HG03103 (cell line): ENCODE data around the gene GRIFIN.

Experiments used
- ATAC-seq: cut with Tn5 transposase; IDR thresholded peaks from one replicate; pipeline ENCODE4 v1.9.1; 2021; ENCODE audit warnings: low read depth; ENCODE audit not compliant: unreplicated experiment

Gene GRIFIN, protein sequence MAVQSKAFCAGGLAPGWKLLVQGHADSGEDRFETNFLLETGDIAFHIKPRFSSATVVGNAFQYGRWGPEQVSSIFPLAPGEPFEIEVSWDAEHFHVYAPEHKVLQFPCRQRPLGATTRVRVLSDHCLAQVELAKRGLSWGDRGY

DNA sequence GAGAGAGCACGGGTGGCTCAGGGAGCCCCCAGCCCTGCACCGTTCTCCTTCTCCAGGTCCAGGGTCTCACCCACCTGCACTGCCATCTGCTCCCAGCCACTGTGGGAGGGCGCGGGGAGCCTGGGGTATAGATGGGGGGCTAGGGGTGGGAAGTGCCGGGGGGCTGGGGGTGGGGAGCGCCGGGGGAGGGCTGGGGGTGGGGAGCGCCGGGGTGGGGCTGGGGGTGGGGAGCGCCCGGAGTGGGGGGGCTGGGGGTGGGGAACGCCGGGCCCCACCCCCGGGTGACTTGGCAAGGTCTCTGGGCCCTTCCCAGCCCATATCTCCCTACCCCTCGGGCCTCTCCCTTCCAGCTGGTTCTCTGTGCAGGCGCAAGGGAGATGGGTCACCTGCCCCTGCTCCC, at the start of gene GRIFIN:
Gene GRIFIN (minus strand): TSS at position 101 of the 400 bp plus-strand sequence. CDS start 15 bp downstream, at position 86.
- ATAC-seq = no peak

DNA sequence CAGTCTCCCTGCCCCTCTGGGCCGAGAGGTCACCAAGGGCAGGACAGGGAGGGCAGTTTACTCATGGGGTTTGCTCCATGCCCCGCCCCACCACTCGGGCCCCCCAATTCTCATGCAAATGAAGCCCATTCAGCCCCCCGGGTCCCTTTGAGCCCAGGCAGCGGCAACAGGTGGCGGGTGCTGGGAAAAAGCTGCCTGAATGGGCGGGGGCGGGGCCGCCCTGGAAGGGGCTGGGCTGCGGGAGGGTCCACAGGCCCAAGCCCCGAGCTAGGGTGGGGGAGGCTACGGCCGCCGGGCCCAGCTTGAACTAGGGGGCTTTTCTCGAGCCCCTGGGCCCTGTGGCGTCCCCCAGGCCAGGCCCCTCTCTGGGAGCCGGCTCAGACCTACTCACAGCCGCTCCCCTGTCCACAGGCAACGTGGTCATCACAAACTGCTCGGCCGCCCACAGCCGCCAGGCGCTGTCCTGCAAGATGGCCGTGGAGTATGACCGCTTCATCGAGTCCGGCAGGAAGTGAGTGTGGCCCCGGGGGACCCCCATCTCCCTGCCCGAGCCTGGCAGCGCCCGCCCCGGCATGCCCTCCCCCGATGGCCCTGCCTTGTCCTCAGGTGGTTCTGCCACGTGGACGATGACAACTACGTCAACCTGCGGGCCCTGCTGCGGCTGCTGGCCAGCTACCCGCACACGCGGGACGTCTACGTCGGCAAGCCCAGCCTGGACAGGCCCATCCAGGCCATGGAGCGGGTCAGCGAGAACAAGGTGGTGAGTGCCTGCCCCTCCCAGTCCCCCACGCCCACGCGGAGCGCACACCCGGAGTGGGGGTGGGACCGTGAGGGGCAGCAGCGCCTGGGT, 48.8 kb upstream of the GRIFIN start:
- ATAC-seq = no peak

DNA sequence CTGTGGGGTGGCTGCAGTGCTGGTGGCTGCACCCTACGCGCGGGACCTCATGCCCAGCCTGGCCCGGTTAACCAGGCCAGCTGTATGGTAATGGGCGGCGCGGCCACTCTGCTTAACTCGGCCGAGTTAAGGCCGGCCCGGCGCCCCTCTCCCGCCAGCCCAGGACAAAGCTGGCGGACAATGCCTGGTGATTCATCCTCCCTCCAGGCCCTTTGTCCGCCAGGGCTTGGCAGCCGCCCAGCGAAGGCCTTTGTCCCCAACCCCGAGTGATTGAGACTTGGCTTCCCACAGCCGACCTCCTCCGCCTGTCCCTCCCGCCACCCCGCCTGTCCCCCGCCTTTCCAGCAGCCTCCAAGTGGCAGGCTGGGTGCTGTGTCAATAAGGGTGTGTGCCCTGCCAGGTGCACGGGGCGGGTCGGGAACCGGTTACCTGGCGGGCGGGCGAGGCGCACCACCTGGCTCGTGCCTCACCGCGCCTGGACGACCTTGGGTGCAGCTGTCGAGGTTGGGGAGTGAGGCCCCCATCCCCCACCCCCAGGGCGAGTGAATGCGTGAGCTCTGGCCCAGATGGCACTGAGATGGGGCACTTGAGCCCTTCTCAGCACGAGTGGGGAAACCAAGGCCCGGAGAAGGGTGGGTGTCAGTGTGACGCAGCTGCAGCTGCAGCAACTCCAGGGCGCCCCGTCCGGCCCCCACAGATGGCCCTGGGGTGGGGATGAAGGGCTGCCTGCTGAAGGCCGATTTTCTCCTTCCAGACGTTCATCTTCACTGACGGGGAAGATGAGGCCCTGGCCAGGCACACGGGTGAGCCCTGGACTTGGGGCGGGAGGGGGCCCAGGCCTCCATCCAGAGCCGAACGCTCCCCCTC, 48.0 kb upstream of the GRIFIN start:
- no peak for ATAC-seq

DNA sequence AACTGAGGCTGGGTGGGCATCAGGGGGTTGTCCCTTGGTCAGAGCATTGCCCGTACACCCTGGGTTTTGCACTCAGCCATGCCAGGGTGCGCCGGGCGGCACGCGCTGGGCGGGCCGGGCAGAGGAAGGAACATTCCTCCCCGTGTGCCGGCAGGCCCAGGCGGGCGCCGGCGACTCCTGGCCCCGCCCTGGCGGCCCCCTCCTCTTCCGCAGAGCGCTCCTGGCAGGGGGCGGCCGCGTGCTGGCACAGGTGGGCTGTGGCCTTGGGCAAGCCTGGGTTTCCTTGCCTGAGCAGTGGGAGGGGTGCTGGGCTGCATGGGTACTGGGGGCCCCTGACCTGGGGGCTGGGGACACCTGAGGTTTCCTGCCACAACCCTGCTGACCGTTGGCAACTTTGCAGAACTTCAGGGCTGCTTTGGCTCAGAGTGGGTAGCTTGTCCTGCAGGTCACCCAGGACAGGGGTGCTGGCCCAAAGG, 47.3 kb upstream of the GRIFIN start:
- ATAC-seq = no peak

DNA sequence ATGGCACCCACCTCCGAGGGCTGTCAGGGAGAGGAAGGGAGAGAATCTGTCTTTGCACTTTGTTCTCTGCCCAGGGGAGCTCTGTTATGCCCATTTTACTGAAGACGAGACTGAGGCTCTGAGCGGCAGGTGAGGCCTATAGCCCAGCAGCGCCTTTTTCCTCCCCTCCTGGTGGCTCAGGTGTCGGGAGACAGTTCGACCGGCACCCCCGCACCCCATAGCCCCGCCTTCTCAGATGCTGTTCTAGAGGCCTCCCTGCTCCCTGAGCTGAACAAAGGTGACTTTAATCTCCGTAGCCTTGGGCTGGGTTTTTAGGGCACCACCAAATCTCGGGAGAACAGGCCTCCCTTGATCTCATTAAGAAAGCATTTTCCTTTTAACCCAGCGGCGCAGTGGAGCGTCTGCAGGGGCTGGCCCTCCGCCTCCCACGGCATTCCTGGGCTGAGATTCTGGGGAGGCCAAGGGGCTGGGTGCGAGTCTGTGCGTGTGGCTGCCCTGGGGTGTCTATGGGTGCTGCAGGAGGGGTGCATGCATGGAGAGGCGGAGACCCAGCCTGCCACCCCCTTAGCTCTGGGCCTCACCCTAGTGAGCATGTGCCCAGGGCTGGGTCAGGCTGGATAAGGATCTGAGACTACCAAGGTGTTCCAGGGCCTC, 46.7 kb upstream of the GRIFIN start:
- no peak for ATAC-seq

DNA sequence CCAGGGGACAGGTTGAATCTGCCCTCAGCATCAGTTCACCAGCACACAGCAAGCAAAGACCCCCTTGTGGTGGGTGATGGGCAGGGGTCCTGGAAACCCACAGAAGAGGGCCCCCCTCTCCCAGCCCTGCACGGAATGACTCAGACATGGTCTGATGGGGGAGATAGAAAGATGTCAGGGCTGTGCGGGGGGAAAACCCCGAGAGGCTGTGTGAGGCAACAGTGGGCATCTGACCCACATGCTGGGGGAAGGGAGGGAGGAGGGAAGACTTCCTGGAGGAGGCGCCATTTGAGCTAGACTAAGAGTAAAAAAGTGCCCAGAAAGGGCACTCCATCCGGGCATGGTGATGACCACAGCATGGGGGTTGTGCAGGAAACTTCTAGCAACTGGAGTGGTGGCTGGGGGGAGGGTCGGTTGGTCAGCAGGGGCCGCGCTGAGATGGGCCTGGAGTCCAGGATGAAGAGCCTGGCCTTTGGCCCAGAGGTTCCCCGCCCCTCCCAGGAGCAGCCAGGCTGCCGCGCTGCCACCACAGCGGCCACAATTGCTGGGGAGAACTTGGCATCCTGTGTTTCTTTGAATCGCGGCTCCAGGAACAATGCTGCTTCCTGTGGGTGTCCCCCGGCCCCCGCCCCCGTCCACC, 45.9 kb upstream of the GRIFIN start:
- no peak for ATAC-seq

DNA sequence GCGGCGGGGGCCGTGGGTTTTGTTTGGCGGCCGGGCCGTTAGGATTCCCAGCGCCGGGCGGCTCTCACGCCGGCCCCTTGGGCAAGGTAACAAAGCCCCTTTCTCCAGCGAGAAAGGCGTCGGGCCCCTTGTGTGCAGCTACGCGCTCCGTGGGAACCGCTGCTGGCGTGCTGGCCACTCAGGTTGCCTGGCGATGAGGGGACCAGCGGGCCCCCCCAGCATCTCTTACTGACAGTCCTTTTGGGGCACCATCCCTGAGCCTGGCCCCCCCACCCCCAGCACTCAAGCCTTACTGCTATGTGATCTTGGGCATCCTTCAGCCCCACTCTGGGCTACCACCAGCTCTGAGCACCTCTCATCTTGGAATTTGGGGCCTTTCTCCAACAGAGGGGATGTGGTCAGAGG, 45.1 kb upstream of the GRIFIN start:
- ATAC-seq = no peak

DNA sequence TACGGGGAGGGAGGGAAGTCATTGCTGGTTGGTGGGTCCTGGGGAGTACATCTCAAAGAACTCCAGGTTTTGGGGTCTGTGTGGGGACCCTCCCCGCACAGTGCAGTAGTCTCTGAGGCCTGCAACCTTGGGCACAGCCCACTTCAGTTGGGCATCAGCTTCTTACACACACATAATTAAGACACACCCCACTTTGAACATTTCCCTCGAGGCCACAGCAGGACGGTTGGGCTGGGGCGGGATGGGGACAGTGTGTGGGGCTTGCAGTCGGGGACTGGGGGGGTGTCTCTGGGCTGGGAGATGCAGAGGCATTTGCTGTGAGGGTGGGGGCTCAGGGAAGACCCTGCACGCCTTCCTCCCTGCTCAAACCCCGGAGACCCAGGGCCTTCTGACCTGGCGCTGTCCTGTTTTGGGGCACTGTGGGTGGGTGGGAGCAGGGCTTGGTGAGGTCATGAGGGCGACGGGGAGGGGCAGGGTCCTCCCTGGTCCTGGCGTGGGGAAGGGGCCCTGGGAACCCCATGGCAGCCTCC, 44.6 kb upstream of the GRIFIN start:
- ATAC-seq = no peak

DNA sequence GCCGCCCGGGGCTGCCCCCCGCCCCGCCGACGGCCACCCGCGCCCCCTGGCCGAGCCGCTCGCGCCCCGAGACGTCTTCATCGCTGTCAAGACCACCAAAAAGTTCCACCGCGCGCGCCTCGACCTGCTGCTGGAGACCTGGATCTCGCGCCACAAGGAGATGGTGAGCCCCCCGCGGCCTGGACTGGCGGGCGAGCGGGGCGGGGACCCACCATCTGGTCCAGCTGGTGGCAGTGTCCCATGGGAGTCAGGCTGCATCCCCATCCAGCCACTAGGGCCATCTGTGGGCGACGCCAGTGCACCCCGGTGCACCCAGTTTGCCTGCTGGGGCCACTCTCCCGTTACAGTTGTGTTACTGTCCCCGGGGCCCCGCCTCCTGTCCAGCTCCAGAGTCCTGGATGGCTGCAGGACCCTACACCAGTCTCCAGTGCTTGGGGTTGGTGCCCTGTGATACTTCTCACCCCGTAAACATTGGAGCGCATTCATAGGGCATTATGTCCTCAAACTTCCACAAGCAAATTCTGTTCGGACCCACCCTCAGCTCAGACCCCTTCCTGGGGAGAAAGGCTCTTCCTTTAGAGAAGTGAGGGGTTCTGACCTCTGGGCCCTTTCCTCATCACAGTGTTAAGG, 44.0 kb upstream of the GRIFIN start:
- ATAC-seq = no peak

DNA sequence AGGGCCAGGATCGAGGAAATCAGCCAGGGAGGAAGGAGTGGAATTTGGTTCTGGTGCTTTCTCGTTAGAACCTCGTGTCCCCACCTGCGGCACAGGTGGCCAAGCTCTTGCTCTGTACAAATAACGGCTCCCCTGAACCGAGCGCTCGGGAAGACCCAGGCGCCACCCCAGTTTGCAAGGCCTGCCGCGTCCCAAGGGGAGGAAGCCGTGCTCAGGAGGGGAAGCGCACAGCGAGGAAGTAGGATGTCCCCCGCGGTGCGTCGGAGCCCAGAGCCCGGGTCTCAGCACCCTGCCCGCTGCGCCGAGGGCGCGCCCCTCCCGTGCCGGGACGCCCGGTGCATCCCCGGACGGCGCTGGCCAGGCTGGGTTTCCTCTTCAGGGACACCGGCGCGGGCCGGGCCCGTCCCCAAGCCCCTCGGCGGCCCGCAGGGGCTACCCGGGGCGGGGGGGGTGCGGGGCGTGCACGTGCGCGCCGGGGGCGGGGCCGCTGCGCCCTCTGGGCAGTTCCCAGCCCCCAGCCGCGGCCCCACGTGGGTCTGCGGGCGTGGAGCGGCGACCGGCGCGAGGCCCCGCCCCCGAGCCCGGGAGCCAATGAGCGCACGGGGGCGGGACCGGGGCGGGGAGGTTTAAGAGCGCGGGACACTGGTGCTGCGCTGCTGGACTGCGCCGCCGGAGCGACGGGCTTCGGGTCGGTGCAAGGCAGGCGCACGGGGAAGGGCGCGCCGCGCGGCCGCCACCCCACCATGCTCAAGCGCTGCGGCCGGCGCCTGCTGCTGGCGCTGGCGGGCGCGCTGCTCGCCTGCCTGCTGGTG, 43.1 kb upstream of the GRIFIN start, which contains the start of gene LFNG:
Gene LFNG (plus strand): TSS at position 656 of the 812 bp plus-strand sequence. CDS start 88 bp downstream, at position 744.
- peak; percentile 70 for ATAC-seq

DNA sequence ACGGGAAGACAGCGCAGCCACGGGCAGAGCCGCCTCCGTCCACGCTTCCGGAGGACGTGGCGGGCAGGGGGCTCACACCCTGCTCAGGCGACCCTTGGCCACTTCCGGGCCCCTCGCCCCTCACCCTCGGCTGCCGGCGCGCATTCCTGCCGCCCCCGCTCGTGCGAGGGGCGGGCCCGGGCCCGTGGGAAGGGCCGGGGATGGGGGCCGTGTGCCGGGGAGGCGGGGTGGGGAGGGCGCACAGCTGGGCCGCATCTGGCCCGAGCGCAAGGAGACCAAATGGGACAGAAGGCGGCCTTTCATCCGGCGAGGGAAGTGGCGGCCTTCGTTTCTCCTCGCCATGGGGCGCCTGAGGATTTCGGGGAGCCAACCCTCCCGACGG, 42.5 kb upstream of the GRIFIN start:
- no peak for ATAC-seq

DNA sequence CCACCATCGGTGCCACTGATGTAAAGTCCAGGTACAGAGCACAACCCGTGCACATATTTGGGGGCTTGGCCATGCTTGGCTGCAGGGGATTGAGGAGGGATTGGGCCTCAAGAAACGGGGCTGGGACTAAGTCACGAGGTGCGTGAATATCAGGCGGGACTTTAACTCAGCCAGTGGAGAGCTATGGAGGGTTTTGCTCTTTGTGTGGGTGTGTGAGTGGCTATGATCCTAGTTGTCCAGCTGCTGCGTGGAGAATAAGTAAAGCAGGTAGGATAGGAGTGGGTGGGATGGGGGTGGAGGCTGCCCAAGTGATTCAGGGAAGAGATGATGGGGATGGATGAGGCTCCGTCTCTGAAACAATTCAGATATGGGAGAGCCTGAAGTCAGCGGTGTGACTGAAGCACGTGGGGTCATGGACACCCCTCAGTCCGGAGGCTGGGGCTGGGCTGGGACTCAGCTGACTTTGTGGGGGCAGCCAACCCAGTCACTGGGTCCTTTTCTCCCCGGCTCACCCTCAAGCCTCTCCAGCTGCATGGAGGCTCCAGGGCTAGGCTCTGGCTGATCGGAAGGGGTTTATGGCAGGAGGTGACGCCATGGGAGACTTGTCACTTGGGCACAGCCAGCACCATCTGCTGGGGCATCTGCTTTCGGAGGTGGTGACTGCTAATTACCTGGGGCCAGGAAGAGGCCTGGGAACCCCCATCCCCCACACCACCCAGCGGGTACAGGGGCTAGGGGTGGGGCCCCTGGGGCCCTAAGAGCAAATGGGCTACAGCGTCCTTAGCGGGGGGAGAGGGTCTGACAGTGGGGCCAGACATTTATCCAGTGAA, 41.7 kb upstream of the GRIFIN start:
- ATAC-seq = no peak

DNA sequence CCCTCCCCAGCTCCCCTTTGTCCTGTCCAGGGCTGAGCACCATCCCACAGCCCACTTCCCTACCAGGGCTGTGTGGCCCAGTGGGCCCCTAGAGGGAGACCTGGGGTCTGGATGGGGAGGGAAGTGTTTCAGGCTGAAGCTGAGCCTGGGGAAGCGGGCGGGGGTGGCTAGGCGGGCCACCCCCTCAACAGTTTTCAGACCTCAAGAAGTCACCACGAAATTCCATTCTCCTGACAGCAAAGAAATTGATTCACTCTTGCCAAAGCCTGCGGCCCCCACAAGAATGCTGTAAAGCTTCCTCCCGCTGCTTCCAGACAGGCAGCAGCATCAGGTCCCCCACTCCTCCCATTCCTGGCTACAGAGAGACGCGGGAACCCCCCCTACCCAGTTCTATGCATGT, 40.8 kb upstream of the GRIFIN start:
- no peak for ATAC-seq

DNA sequence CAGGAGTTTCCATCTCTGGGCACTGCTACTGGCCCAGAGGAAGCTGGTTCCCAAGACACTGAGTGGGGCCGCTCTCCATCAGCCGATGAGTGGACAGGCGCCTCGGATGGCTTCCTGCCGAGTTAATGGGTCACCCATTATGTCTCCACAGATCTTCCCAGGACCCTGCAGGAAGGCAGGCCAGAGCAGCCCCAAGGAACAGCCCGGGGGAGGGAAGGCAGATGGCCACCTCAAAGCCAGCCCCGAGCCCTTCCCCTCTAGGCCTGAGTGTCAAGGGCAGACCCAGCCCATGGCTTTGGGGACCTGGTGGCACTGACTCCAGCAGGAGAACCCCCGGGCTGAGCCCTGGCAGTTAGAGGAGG, 40.0 kb upstream of the GRIFIN start:
- ATAC-seq = no peak

DNA sequence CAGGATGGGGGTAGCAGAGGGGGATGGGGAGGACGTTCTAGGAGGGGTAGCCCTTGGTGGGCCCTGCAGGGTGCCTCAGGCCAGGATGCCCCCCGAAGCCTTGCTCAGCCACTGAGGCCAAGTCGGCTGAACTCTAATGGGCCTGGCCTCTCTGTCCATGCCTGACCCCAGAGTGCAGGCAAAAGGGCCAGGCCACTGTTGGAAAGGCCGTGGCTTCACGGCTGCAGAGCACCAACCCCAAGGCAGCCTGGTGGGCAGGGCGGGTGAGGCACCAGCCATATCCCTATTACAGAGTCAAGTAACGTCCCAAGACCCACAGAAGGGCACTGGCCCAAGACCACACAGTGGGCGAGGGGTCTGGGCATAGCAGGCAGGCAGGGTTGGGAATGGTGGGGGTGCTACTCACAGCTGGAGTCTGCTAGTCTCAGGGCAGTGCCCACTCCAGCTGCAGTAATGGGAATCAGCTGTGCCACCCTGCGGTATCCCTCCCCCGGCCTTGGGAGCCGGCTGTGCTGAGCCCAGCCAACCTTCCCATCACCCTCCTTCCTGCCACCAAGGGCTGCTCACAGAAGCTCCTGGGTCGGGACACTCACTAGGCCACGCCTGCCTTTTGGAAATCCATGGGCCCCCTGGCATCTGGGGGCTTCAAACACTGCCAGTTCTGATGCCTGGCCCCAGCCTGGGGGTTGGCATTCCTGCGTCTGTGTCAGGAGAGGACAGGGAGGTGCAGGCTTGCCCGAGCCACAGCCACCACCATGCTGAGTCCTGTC, 39.4 kb upstream of the GRIFIN start:
- ATAC-seq = no peak

DNA sequence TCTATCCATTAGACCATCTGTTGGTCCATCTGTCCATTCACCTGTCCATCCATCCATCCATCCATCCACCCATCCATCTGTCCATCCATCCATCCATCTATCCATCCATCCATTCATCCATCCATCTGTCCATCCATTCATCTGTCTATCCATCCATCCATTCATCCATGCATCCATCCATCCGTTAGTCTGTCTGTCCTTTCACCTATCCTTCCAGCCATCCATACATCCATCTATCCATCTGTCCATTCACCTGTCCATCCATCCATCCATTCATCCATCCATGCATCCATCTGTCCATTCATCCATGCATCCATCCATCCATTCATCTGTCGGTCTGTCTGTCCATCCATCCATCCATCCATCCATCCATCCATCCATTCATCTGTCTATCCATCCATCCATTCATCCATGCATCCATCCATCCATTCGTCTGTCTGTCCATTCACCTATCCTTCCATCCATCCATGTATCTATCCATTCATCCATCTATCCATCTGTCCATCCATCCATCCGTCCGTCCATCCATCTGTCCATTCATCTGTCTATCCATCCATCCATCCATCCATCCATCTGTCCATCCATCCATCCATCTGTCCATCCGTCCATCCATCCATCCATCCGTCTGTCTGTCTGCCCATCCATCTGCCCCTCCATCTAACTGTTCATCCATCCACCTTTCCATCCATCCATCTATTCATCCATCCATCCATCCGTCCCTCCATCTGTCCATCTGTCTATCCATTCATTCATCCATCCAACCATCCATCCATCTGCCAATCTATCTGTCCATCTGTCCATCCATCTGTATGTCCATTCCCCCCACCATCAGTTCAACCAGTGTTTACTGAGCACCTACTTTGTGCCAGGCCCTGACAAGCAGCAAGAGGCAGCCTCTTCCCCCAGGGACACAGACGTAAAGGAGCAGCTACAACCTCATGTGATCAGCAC, 38.5 kb upstream of the GRIFIN start:
- ATAC-seq = no peak
